NCI-H1436 treated with DMSO at 0.1 percent for 48 hours (cell line): Measurements from ENCODE around the gene KLK1.
"Not testable (repeated sequence)": the region's sequence is repeated elsewhere in the genome, so short reads cannot be mapped to it uniquely, and the experiment has no call there.

Experiments used
- DNase-seq: peaks from one replicate; lab custom pipeline; 2025; lab: John Stamatoyannopoulos, UW

KLK1 gene

DNA sequence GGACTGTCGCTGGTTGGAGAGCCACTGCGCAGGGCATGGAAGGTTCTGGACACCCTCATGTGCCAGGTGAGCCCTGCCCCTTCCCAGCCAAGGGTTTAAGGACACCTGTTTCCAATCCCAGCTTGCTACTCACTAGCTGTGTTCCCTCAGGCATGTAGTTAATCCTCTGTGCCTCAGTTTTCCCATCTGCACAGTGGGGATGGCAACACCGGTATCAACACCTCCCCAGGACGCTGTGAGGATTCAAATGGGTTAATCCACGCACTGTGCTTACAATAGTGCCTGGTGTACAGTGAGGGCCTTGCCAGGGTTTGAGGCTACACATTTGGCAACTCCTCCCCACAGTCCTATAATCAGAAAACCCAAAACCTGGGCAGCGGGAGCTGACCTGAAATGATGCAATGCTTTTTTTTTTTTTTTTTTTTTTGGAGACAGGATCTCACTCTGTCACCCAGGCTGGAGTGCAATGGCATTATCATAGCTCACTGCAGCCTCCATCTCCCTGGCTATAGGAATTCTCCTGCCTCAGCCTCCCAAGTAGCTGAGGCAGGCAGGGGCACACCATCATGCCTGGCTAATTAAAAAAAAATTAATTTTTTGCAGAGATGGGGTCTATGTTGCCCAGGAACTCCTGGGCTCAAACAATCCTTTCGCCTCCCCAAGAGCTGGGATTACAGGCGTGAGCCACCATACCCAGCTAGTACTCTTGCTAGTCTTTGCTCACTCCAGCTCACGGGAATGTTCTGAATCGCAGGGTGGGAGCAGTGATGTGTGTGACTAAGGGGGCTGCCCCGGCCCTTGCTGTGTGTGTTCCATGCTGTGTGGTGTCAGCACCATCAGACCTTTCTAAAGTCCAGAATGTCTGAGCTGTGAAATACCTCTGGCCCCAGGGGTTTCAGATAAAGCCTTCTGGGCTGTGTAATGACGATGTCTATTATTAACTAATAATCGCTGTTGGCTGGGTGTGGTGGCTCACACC lies 31.0 kb downstream of the KLK1 start:
- DNase-seq, result no peak

DNA sequence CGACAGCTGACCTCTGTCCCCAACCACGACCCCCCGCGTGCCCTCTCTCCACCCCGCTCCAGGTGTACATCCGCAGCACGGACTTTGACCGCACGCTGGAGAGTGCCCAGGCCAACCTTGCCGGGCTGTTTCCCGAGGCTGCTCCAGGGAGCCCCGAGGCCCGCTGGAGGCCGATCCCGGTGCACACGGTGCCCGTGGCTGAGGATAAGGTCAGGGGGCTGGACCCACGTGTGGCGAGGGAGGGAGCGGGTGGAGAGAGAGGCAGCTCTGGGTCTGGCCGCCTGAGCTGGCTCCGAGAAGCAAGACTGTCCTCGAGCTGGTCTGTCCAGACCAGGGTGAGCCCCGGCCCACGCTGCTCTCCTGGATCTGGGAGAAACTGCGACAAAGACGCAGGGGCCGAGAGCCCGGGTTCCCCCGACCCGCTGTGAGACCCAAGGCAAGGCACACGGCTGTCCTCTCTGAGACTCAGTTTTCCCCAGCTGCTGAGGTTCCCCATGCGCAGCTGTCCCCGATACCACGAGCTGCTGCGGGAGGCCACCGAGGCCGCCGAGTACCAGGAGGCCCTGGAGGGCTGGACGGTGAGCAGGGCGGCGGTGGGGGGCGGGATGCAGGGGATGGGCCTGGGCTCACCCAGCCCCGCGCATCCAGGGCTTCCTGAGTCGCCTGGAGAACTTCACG lies 31.9 kb downstream of the KLK1 start:
- no peak for DNase-seq

DNA sequence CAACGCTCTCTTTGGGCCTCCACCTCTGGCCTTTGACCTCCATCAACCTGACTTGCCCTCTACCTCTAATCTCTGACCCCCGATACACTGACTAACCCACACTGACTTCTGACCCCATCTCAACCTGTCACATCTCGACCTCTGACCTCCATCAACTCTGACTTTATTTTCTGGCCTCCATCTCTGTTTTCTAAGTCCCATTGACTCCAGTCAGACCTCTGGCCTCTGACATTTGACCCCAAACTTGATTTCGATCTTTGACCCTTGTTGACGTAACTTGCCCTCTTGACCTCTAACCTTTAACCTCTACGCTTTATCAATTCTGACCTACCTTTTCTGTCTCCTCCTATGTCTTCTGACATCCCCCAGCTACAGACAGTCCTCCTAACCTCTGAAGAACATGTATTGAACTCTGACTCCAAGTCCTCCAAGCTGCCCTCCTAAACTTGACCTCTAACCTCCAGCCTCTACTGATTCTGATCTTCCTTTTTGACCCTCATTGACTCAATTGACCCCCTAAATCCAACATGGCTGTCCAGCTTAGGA lies 32.6 kb downstream of the KLK1 start:
- DNase-seq, result no peak

DNA sequence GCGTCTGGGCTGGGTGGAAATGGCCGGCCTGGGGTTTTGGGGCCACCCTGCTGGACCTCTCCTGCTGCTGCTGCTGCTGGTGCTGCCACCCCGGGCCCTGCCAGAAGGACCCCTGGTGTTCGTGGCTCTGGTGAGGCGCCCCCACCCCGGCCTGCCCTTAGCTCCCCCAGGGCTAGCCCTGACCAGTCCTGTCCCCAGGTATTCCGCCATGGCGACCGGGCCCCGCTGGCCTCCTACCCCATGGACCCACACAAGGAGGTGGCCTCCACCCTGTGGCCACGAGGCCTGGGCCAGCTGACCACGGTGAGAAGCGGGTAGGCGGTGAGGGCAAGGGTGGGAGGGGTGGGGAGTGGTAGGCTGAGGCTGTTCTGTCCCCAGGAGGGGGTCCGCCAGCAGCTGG lies 33.2 kb downstream of the KLK1 start, which contains the start of gene ACP4:
Gene ACP4, plus strand, starts transcription at position 20 of the 400 bp plus-strand sequence. Its CDS starts 0 bp downstream, at position 20.
- no peak for DNase-seq

DNA sequence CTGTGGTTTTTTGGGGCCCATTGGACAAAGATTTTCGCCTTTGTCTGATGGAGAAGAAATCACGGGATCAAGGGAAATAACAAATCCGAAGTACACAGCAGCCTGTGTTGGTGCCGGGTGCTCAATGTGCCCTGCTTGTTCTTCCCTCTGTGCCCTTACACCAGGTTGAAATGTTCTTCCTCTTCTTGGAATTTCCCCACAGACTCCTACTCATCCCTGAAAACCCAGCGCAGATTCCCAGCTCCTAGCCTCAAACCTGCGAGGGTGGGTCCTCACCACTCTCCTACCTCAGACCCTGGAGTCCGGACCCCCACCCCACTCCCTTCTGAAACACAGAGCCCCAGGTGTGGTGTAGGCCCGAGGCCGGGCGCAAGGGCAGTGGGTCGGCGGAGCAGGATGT lies 38.3 kb downstream of the KLK1 start:
- DNase-seq, result no peak

DNA sequence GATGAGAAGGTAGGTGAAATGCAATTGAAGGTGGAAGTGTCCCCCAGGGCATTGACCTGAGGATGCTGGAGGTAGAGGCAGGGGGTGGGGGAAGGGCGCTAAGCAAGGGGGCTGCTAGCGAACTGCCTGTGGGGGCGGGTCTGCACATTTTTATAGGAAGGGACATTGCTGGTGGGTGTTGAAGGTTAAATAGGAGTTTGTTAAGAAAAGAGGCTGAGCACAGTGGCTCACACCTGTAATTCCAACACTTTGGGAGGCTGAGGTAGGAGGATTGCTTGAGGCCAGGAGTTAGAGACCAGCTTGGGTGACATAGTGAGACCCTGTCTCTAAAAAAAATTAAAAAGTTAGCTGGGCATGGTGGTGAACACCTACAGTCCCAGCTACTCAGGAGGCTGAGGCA lies 38.9 kb downstream of the KLK1 start:
- no peak for DNase-seq

DNA sequence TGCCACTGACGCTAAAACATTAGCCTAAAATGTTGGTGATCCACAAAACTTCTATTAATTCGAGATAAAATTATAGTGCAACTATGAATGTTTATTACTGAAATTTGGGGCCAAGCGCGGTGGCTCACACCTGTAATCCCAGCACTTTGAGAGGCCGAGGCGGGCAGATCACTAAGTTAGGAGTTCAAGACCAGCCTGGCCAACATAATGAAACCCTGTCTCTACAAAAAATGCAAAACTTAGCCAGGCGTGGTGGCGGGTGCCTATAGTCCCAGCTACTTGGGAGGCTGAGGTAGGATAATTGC lies 39.8 kb downstream of the KLK1 start:
- DNase-seq, result not testable (repeated sequence)

DNA sequence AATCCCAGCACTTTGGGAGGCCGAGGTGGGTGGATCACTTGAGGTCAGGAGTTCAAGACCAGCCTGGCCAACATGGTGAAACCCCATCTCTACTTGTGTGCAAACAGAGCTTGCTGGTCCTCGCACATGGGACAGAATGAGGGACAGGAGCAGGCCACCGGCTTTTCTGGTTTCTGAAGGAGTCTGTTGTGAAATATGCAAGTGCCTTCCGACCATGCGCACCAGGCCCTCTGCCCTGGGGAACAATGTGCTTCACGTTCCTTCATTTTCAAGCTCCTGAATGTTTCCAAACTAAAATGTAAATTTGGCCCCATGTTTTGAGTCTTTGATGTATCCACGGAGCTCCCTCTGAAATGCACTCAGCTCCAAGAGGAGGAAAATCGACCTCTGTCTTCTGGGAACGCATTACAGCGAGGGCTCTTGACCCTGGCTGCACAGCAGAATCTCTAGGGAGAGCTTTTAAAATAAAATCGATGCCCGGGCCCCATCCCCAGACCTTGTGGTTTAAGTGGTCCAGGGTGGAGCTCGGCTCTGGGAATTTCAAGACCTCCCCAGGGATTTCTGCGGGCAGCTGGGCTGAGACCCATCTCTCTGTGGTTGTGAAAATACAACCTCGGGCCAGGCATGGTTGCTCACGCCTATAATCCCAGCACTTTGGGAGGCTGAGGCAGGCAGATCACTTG lies 42.7 kb downstream of the KLK1 start:
- DNase-seq, result no peak

DNA sequence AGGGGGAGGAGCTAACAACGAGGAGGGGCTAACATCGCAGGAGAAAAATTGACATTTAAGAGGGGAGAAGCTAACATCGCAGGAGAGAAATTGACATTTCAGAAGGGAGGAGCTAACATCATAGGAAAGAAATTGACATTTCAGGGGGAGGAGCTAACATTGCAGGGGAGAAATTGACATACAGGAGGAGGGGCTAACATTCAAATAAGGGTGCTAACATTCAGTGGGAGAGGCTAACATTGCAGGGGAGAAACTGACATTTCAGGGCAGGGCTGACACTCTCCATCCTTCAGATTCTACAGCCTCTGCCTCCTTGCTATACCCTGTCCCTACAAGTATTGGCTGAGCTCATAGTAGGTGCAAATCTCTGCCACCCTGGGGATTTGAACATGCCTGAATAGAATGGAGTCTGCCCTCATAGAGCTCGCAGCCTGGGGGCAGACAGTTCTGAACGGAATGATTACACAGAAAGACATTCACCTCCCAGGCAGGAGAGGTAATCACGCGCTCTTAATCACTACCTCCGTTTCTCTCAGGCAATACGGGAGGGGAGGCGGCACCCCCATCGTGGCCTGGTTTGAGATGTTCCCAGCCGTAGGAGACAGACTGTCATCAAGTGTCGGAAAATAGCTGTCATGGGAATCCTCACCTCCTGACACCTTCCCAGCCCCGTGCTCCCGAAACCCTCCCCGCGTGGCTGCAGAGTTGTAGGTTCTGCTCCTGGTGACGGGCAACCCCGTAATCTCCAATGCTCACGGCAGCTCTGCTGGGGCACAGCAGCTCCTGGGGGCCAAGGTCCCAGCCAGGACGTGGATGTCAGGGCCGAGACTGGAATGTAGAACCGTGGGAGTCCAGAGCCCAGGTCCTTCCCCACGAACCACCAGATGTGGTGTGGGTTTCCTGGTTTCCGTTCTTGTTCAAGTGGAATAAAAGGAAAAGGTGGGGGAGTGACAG lies 43.8 kb downstream of the KLK1 start:
- DNase-seq, result no peak

DNA sequence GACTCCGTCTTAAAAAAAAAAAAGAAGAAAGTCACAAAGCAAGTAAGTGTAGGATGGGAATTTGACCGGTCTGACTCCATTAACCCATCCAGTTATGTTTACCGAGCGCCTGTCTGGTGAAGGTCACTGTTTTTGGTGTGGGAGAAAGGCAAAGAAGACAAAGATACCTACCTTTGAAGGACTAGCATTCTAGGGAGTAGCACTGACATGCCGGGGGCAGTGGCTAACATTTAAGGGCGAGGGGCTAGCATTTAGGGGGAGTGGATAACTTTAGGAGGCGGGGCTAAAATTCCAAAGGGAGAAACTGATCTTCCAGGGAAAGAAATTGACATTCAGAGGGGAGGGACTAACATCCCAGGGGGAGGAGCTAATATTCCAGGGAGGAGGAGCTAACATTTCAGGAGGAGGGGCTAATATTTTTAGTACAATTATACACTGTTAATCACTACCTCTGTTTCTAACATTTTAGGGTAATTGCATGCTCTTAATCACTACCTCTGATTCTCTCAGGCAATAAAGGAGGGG lies 44.6 kb downstream of the KLK1 start:
- DNase-seq, result no peak

DNA sequence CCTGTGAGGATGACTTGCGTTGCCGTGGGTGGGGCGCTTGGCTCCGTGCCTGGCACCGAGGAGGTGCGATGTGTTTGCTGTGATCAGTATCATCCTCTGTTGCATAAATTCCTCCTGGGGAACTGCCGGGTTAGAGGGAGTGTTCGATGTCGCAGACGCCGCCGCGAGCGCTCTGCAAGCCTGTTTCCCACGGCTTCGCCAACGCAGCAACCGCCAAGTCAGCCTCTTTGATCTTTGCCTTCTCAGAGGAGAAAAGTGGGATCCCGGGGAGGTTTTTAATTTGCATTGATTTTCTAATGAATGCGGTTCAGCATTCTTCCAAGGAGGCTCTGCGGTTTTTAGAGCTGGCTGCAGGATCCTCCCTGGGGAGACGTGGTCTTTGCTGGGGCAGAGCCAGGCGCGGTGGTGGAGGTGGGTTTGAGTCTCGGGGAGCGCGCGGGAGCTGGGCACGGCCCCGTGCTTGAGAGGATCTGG lies 45.7 kb downstream of the KLK1 start:
- DNase-seq, result no peak

DNA sequence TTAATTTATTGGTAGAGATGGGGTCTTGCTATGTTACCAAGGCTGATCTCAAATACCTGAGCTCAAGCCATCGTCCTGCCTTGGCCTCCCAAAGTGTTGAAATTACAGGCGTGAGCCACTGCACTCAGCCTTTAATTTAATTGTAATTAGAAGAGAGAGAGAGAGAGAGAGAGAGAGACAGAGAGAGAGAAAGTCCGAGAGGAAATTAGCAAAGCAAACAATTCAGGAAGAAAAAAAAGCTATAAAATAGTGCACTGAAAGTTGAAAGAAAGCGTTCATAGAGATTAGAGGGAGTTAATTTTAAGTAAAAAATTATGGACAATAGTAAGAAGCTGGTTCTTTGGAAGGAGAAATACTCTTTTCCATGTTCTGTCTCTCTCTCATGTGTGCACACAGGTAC lies 46.3 kb downstream of the KLK1 start:
- DNase-seq, result no peak

DNA sequence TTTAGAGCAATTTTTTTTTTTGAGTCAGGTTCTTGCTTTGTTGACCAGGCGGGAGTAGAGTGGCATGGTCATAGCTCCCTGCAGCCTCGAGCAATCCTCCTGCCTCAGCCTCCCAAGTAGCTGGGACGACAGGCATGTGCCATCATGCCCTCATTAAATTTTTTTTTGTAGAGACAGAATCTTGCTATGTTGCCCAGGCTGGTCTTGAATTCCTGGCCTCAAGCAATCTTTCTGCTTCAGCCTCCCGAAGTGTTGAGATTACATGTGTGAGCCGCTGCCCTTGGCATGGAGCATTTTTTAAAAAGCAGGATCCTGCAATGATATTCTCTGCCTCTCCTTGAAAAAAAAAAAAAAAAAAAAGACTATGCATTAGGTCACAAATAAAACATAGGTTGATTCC lies 47.5 kb downstream of the KLK1 start:
- DNase-seq, result no peak

DNA sequence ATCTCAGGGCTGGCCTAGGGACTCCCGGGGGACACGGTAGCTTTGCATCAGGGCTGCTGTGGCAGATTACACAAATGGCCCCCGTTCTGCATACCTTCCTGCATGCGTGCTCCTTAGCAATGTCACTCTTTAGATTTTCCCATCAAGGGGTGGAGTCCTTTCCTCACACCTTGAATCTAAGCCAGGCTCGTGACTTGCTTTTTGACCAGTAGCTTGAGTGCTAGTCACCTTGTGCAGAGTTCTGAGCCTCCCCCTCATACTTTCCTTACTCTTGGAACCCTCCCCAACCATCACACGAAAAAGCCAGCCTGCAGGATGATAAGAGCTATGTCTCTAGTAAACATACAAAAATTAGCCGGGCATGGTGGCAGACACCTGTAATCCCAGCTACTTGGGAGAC lies 50.1 kb downstream of the KLK1 start:
- not testable (repeated sequence) for DNase-seq

DNA sequence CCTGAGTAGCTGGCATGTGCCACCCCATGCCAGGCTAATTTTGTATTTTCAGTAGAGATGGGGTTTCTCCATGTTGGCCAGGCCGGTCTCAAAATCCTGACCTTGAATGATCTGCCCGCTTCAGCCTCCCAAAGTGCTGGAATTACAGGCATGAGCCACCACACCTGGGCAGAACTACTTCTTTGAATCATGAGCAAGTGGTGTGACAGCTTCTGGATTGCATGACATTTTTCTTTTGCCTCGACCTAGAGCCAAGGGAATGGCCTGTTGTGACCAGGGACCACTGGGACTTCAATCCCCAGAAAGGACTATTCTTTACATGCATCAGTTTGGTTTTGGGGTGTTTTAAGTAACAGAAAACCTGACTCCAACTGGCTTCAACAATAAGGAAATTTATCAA lies 50.7 kb downstream of the KLK1 start:
- DNase-seq, result not testable (repeated sequence)

DNA sequence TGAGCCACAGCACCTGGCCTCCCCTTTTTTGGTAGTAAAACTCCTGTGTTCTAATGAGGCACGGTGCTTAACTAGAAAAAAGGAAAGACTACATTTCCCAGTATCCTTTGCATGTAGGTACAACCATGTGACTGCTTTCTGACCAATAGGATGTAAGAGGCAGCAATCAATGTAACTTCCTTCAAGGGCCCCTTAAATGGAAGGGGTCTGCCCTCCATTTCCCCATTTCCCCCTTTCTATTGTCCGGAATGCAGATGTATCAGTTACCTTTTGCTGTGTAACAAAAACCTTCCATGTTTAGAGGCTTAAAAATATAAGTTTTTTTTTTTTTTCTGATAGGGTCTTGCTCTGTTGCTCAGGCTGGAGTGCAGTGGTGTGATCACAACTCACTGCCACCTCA lies 51.1 kb downstream of the KLK1 start:
- no peak for DNase-seq

DNA sequence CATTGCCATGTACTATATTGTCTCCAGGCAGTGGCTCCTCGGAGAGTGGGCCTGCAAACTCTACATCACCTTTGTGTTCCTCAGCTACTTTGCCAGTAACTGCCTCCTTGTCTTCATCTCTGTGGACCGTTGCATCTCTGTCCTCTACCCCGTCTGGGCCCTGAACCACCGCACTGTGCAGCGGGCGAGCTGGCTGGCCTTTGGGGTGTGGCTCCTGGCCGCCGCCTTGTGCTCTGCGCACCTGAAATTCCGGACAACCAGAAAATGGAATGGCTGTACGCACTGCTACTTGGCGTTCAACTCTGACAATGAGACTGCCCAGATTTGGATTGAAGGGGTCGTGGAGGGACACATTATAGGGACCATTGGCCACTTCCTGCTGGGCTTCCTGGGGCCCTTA lies 52.7 kb downstream of the KLK1 start:
- DNase-seq, result no peak

DNA sequence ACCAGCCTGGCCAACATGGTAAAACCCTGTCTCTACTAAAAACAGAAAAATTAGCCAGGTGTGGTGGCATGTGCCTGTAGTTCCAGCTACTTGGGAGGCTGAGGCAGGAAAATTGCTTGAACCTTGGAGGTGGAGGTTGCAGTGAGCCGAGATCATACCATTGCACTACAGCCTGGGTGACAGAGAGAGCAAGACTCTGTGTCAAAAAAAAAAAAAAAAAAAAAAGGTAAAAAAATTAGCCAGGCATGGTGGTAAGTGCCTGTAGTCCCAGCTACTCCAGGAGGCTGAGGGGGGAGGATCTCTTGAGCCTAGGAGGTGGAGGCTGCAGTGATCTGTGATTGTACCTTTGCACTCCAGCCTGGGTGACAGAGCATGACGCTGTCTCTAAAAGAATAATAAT lies 53.4 kb downstream of the KLK1 start, which contains the start of gene GPR32:
Gene GPR32, plus strand, starts transcription at position 301 of the 400 bp plus-strand sequence. CDS start 137 bp downstream, outside the sequence.
- not testable (repeated sequence) for DNase-seq
